Measurements from ENCODE around the gene SPSB4. TPM values are rescaled to one million over a fixed set of nuclear protein-coding genes. Genes with fewer than 3 reads are reported as not detected.

SPSB4 gene
- total and polyA plus RNA-seq, 4 donors = 0.19 to 1.9 (median 0.87) TPM

GRCh38 chr3:141170678-141171295 lies 119.6 kb downstream of the SPSB4 start:
- no peak for DNase-seq (ENCODE audit: low spot score)
- TF ChIP-seq FOXA1 (IDR thresholded peaks at IDR 0.05) (no peak), GABPA (IDR thresholded peaks at IDR 0.05 in 1 of 2, conservative IDR thresholded peaks at IDR 0.05 in 1 of 2) (no peak), TAF1 (conservative IDR thresholded peaks at IDR 0.05) (no peak), SP1 (IDR thresholded peaks at IDR 0.05) (no peak)
- 90% methylated on average over 4 of the region's 4 CpGs for WGBS
- Histone ChIP-seq H3K9ac (ENCODE audit: low read depth in 1 of 2, low read length in 2 of 2) (no peak overlapping the region), H3K9me3 (ENCODE audit: control insufficient read depth in 4 of 4, low read length in 3 of 4) (peaks cover 0 to 3% (median 2%) of the 10 kb centered on the region in 4 donors), H3K36me3 (ENCODE audit: control insufficient read depth in 4 of 4, insufficient read depth in 3 of 4, low read depth in 1 of 4, low read length in 3 of 4) (no peaks in the 10 kb centered on the region), H3K27ac (ENCODE audit: low read depth in 1 of 2, low read length in 2 of 2) (no peak overlapping the region), H3K27me3 (ENCODE audit: control insufficient read depth in 4 of 4, insufficient read depth in 4 of 4, low read length in 3 of 4) (peaks cover 0 to 4% (median 0%) of the 10 kb centered on the region in 4 donors), H3K4me1 (ENCODE audit: control insufficient read depth in 4 of 4, insufficient read depth in 4 of 4, low read length in 3 of 4) (no peaks in the 10 kb centered on the region), H3K4me3 (ENCODE audit: low read depth in 1 of 3, low read length in 3 of 3) (no peak overlapping the region)

- Histone ChIP-seq H3K9ac (ENCODE audit: low read depth in 1 of 2, low read length in 2 of 2) (no peak overlapping the region), H3K9me3 (ENCODE audit: control insufficient read depth in 4 of 4, low read length in 3 of 4) (peaks cover 0 to 1% (median 0%) of the 10 kb centered on the region in 4 donors), H3K4me3 (ENCODE audit: low read depth in 1 of 3, low read length in 3 of 3) (no peak overlapping the region), H3K27me3 (ENCODE audit: control insufficient read depth in 4 of 4, insufficient read depth in 4 of 4, low read length in 3 of 4) (peaks cover 0 to 4% (median 0%) of the 10 kb centered on the region in 4 donors), H3K36me3 (ENCODE audit: control insufficient read depth in 4 of 4, insufficient read depth in 3 of 4, low read depth in 1 of 4, low read length in 3 of 4) (no peaks in the 10 kb centered on the region), H3K4me1 (ENCODE audit: control insufficient read depth in 4 of 4, insufficient read depth in 4 of 4, low read length in 3 of 4) (no peaks in the 10 kb centered on the region), H3K27ac (ENCODE audit: low read depth in 1 of 2, low read length in 2 of 2) (no peak overlapping the region)
- TF ChIP-seq, protein P1, sequence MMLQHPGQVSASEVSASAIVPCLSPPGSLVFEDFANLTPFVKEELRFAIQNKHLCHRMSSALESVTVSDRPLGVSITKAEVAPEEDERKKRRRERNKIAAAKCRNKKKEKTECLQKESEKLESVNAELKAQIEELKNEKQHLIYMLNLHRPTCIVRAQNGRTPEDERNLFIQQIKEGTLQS (IDR thresholded peaks at IDR 0.05) = no peak
- TF ChIP-seq REST (IDR thresholded peaks at IDR 0.05) (no peak), JUND (IDR thresholded peaks at IDR 0.05) (no peak), NR2F2 (IDR thresholded peaks at IDR 0.05) (no peak), FOXA1 (IDR thresholded peaks at IDR 0.05) (no peak), ZBTB33 (IDR thresholded peaks at IDR 0.05) (no peak), YY1 (IDR thresholded peaks at IDR 0.05) (no peak), FOXA2 (IDR thresholded peaks at IDR 0.05) (no peak), TAF1 (conservative IDR thresholded peaks at IDR 0.05) (no peak), MAX (IDR thresholded peaks at IDR 0.05) (no peak), HNF4G (IDR thresholded peaks at IDR 0.05) (no peak), SP1 (IDR thresholded peaks at IDR 0.05) (no peak), GABPA (IDR thresholded peaks at IDR 0.05 in 1 of 2, conservative IDR thresholded peaks at IDR 0.05 in 1 of 2) (no peak), HNF4A (conservative IDR thresholded peaks at IDR 0.05) (no peak), RAD21 (IDR thresholded peaks at IDR 0.05) (no peak)
- no peak for DNase-seq (ENCODE audit: low spot score)
- WGBS = 52% methylated on average over 2 of the region's 2 CpGs
These were observed 123.5 kb downstream of the SPSB4 start for GRCh38 chr3:141174674-141175073.

All from liver (tissue), 9 donors.